Endothelial cell of umbilical vein (primary cell): ENCODE data around the gene SPRED3.

Source experiments
- CTCF ChIP-seq, 2 donors: IDR thresholded peaks; 1 replicate in 1 of 2; 2 replicates in 1 of 2; pipeline ENCODE4 v1.5.1; 2011; ENCODE audit warnings: low read length in 2 of 2, mild to moderate bottlenecking in 2 of 2, moderate library complexity in 2 of 2, control low read depth in 1 of 2, inconsistent platforms in 1 of 2, low read depth in 1 of 2; ENCODE audit not compliant: insufficient read depth in 1 of 2; ENCODE audit errors: extremely low read depth in 1 of 2
- EZH2 ChIP-seq: IDR thresholded peaks from 2 replicates; pipeline ENCODE4 v1.6.1; 2012; ENCODE audit warnings: borderline replicate concordance, low read depth, mild to moderate bottlenecking, moderate library complexity, low read length, inconsistent platforms; ENCODE audit not compliant: severe bottlenecking
- POLR2A ChIP-seq: IDR thresholded peaks from 2 replicates; pipeline ENCODE4 v1.6.1; 2012; ENCODE audit warnings: low read depth, mild to moderate bottlenecking, control low read depth, low read length
- POLR2AphosphoS5 ChIP-seq: IDR thresholded peaks from 2 replicates; pipeline ENCODE4 v1.6.1; 2012; ENCODE audit warnings: low read depth, mild to moderate bottlenecking, control low read depth, low read length, moderate library complexity; ENCODE audit not compliant: insufficient read depth

GRCh38 chr19:38413416-38413815 lies 24.9 kb downstream of the SPRED3 start:
- no peak for TF ChIP-seq CTCF (IDR thresholded peaks at IDR 0.05; ENCODE audit: extremely low read depth in 1 of 2, insufficient read depth in 1 of 2, low read depth in 1 of 2, low read length in 2 of 2)
- no peak for TF ChIP-seq POLR2A
- TF ChIP-seq EZH2 = no peak
- TF ChIP-seq POLR2AphosphoS5 = no peak
